GM12874 (cell line): Measurements from ENCODE around the gene MAP3K12.

Experiments used
- TF ChIP-seq, protein P1 (sequence below): IDR thresholded peaks from 2 replicates; pipeline ENCODE4 v1.5.1; 2011; ENCODE audit warnings: low read depth, mild to moderate bottlenecking, control low read depth, low read length, moderate library complexity; ENCODE audit not compliant: insufficient read depth

Gene MAP3K12

DNA sequence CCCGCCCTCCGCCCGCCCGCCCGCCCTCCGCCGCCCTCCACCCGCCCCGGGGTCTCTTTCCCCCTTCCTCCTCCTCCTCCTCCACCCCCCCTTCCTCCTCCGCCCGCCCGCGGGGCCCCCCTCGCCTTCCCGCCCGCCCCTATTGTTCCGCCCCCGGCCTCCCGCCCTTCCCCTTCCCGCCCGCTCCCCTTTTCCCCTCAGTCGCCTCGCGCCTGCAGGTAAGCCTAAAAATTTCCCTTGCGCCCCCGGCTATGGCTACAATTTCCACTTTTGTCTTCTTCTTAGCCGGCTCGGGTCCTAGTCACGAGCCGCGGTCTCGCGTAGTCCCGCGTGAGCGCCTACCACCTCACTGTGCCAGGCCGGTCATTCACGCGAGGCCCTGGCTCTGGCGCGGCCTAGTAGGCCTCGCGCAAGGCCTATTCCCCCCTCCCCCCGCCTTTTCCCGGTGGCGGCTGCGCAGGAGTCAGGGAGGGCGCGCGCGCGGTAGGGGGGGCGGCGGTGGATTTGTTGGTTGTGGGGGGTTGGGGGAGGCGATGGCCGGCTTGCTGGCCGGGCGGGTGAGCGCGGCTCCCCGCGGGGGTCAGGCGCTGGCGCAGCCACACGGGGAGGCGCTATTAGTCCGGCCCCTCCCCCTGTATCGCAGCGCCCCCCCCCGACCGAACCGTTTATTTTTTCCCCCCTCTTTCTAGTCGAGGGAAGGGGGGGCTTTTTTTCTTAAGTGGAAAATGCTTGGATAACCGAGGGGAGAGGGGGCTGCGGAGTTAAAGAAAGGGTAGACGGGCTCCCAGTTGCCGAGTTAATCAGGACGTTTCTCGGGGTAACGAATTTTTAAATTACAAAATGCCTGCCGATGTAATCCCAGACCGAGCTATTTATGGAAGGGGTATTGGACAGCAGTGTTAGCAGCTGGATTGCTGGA lies 46.8 kb downstream of the MAP3K12 start:
- TF ChIP-seq, protein P1, sequence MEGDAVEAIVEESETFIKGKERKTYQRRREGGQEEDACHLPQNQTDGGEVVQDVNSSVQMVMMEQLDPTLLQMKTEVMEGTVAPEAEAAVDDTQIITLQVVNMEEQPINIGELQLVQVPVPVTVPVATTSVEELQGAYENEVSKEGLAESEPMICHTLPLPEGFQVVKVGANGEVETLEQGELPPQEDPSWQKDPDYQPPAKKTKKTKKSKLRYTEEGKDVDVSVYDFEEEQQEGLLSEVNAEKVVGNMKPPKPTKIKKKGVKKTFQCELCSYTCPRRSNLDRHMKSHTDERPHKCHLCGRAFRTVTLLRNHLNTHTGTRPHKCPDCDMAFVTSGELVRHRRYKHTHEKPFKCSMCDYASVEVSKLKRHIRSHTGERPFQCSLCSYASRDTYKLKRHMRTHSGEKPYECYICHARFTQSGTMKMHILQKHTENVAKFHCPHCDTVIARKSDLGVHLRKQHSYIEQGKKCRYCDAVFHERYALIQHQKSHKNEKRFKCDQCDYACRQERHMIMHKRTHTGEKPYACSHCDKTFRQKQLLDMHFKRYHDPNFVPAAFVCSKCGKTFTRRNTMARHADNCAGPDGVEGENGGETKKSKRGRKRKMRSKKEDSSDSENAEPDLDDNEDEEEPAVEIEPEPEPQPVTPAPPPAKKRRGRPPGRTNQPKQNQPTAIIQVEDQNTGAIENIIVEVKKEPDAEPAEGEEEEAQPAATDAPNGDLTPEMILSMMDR = peak; percentile 41

DNA sequence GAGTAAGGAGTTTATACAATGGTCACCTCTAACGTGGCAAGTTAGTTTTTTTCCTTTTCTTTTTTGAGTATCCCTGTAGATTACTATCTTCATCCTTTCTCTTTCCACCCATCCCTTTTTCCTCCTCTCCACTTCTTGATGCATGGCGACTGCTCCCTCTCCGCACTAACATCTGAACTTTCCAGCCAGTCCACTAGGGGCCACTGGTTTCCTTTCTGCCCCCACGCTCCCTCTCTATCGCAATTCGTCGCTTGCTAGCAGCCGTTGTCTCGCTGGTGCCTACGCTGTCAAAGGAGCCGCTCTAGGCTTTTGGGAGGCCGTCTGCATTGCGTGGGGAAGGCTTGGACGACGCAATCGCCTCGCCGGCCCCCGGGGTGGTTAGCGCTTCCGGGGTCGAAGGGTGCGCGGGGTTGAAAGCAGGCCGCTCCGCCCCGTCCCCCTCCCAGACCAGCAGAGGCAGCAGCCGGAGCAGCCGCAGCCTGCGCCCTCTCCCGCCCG lies 47.5 kb downstream of the MAP3K12 start, which contains the start of gene PCBP2:
Gene PCBP2, plus strand, starts transcription at position 442 of the 498 bp plus-strand sequence. CDS start 2,699 bp downstream, outside the sequence.
- TF ChIP-seq, protein P1 = peak; percentile 88

DNA sequence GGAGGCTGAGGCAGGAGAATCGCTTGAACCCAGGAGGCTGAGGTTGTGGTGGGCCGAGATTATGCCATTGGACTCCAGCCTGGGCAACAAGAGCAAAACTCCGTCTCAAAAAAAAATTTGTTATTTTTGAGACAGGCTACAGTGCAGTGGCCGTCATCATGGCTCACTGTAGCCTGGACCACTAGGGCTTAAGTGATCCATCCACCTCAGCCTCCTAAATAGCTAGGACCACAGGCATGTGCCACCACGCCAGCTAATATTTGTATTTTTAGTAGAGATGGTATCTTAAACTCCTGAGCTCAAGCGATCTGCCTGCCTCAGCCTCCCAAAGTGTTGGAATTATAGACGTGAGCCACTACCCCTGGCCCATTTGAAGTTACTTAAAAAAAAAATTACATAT lies 48.3 kb downstream of the MAP3K12 start:
- TF ChIP-seq, protein P1 = no peak

DNA sequence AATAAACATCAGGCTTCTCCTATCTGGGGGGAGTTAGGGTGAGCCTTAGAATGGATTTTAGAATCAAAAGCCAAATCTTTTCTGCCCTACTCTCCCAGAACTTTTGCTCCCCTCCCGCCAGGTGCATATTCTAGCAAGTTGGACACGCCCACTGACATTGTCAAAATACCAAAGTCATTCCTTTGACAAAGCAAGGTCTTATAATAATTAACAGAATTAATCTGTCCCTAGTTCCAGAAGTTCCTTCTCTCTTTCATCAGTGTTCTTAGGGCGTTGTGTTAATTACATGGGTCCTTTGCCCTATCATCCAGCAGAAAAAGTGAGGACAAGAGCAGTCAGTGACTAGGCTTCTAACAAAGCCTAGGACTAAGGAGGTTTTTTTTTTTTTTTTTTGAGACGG lies 55.3 kb downstream of the MAP3K12 start:
- TF ChIP-seq, protein P1 = no peak

DNA sequence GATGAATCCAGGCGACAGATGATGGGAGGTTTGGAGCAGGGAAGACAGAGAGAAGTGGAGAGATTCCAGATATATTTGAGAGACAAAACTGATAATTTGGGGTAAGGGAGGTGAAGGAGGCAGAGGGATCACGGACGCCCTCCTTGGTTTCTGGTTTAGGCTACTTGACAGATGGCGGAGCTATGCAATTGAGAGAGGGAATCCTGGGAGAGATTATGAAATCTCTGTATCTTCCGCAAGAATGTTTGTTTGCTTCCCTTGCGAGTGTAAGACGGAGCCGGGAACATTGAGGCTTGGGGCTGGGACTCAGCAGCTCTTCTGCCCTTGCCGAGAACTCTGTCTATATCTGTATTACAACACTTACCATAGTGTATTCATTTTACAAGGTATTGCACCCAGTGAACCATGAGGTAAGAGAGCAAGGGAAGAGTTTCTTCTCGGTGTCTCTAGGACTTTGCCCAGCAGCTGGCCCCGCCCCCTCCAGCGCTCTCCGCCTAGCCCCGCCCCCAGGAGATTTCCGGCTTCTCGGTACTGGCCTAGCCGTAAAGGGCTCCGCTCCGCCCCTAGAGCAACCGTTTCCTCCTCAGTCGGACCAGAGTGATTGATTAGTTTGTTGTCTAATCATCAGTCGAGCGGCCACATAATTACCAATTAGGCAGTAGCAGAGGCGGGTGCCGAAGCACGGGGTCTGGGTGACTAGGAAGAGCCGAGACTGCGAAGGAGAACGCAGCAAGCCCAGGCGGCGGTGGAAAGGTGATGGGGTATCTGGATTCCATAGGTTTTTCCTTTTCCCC lies 58.0 kb downstream of the MAP3K12 start, which contains the start of gene PRR13:
Gene PRR13, plus strand, starts transcription at position 695 of the 794 bp plus-strand sequence. CDS start 981 bp downstream, outside the sequence.
- TF ChIP-seq, protein P1 = no peak

DNA sequence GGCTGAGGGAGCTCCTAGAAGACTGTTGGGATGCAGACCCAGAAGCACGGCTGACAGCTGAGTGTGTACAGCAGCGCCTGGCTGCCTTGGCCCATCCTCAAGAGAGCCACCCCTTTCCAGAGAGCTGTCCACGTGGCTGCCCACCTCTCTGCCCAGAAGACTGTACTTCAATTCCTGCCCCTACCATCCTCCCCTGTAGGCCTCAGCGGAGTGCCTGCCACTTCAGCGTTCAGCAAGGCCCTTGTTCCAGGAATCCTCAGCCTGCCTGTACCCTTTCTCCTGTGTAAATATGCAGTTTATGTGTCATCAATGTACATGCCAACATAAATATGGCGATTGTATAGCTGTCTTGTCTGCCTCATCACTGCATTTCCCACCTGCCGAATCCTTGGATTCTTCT lies 68.1 kb downstream of the MAP3K12 start:
- TF ChIP-seq, protein P1 = no peak

DNA sequence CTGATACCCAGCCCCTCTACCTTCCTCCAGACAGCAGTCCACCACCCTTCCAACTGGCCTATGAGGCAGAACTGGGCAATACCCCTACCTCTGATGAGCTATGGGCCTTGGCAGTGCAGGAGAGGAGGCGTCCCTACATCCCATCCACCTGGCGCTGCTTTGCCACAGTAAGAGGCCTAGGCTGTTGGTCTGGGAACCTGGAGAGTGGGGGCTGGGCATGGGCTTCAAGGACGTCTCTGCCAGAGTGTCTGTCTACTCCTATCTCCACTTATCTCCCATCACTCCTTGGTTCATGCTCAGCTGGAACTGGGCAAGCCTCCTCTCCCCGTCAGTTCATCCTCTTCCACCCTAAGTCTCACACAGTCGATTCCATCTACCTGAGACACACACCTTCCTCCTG lies 69.1 kb downstream of the MAP3K12 start:
- TF ChIP-seq, protein P1 = no peak
